HFF-Myc (cell line): ENCODE data around the gene HBS1L.

Experiments
- DNase-seq: peaks from one replicate; pipeline ENCODE4 v3.0.0-alpha.2; 2011; ENCODE audit warnings: low read depth; ENCODE audit errors: extremely low read depth
- H3K4me3 ChIP-seq: replicated peaks from 2 replicates; pipeline ENCODE4 v1.5.1; 2011; ENCODE audit warnings: low read depth, mild to moderate bottlenecking, control low read depth, low read length
- TF ChIP-seq, protein P1 (sequence below): IDR thresholded peaks from 2 replicates; pipeline ENCODE4 v1.5.1; 2012; ENCODE audit warnings: mild to moderate bottlenecking, low read depth, low read length, control low read depth; ENCODE audit errors: missing control alignments

HBS1L gene

DNA sequence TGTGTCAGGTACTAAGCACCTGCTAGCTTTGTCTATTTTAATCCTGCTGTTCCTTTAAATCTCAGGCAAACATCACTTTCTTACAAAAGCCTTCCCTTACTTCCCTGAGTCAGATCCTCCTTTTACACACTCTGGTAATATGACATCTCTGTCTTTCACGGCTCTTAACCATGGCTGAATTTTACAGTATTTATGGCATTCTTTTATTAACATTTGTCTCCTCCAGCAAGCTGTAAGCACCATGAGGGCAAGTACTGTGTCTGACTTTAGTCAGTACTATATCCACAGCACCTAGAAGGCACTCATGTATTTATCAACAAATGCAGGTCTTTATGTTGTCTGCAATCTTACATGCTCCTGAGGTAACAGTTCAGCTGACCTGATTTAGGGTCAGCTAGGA, 33.7 kb upstream of the HBS1L start:
- H3K4me3 ChIP-seq: no peak overlapping the region
- TF ChIP-seq, protein P1, sequence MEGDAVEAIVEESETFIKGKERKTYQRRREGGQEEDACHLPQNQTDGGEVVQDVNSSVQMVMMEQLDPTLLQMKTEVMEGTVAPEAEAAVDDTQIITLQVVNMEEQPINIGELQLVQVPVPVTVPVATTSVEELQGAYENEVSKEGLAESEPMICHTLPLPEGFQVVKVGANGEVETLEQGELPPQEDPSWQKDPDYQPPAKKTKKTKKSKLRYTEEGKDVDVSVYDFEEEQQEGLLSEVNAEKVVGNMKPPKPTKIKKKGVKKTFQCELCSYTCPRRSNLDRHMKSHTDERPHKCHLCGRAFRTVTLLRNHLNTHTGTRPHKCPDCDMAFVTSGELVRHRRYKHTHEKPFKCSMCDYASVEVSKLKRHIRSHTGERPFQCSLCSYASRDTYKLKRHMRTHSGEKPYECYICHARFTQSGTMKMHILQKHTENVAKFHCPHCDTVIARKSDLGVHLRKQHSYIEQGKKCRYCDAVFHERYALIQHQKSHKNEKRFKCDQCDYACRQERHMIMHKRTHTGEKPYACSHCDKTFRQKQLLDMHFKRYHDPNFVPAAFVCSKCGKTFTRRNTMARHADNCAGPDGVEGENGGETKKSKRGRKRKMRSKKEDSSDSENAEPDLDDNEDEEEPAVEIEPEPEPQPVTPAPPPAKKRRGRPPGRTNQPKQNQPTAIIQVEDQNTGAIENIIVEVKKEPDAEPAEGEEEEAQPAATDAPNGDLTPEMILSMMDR: no peak
- DNase-seq: no peak

DNA sequence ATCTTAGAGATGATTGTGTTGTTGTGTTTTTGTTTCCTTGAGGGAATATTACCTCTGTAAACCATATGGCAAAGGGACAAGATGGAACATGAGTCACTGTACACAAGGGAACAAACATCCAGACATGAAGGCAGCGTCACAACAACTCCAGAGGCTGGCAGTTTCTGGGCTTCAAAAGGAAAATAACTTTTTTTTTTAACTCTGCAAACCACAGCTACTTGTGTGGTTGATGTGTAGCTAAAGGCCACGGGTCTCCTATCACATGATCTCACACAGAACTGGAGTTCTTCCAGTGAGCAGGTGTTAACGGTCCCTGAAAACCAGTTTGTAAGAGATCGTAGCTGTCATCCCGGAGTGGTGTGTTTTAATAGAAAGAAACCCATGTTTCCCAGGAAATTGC, 33.2 kb upstream of the HBS1L start:
- H3K4me3 ChIP-seq: no peak overlapping the region
- no peak for DNase-seq
- TF ChIP-seq, protein P1: no peak

DNA sequence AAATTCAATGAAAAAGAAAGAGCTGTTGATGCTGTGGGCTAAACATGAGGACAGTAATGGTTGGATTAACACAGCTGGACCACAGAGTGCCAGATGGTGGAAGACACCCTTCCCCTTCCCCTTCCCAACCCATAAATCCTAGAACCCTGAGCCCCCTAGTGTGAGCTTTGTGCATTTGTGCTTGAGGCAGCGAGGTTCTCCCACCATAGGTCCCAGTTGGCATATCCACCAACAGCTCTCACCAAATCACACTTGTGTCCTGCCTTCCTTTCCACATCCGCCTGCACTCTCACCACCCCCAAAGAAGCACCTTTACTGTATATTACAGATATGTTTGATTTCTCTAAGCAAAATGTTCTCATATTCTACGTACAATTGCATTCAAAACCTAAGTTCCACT, 32.8 kb upstream of the HBS1L start:
- TF ChIP-seq, protein P1: peak; percentile 24
- peak; percentile 9 for DNase-seq
- no peak overlapping the region for H3K4me3 ChIP-seq

DNA sequence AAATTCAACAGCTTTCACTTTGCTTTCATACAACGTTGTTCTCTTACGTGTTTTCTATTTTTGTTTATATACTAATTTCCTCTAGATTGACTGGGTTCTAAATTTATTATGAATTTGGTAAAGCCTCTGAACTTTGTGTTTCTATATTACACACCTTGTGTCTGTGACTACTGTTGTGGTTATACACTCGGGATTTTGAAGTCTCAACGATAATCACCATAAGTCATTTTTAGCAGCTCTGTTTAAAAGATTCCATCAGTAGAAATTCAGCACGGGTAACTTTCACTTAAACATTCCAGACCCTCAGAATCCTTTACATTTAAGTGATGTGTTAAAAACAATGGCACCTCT, 31.8 kb upstream of the HBS1L start:
- TF ChIP-seq, protein P1: no peak
- no peak overlapping the region for H3K4me3 ChIP-seq
- no peak for DNase-seq

DNA sequence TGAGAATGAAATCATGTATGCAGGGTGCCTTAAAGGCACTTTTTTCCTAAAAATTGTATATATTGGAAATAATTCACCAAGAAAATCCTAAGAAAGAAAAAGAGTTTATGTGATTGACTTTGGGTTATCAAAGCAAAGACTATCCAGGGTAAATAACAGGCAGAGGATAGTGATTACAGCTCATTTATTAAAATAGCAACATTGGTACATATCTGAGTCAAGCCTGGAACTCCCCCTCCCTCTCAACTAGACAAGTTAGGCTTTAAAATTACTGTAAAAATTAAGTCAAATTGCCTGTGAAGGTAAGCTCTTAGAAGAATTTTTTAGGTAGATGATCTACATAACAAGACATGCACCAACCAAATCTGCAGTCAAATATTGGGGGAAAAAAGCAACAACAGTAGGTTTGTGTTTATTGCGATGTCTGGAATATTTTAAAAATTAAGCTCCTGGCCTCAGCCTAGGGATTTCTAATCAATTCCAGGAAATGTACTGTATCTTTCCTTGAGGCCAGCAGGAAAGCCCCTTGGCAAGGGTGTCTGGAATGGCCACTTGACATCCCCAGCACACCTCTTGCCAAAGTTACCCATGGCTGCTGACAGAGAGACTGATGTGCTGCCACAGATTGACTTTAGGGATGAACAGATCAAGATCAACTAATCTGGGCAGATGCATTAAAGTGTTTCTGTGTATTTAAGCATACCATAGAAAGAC, 31.2 kb upstream of the HBS1L start:
- TF ChIP-seq, protein P1: no peak
- no peak for DNase-seq
- H3K4me3 ChIP-seq: no peak overlapping the region

DNA sequence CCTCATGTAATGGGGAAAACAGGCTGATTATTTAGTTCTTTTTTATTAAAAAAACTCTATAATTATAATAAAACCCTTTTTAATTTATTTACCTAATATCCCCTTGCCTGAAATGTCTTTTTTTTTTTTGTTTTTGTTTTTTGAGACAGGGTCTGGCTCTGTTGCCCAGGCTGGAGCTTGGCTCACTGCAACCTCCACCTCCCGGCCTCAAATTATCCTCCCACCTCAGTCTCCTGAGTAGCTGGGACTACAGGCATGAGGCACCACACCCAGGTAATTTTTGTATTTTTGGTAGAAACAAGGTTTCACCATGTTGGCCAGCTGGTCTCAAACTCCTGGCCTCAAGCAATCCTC, 30.3 kb upstream of the HBS1L start:
- no peak overlapping the region for H3K4me3 ChIP-seq
- TF ChIP-seq, protein P1: no peak
- no peak for DNase-seq
